ENCODE data around the gene ZNF777.
"Not testable (repeated sequence)": the region's sequence is repeated elsewhere in the genome, so short reads cannot be mapped to it uniquely, and the experiment has no call there.

ZNF777 gene

GRCh38 chr7:149460493-149461277, at the start of gene ZNF777:
TSS of gene ZNF777 (minus strand) at chr7:149461062. CDS start at chr7:149456022, 5,040 bp downstream.
- DNase-seq (ENCODE audit: extremely low spot score, insufficient read length, low read depth) (peak; percentile 79), FAIRE-seq (peak; percentile 77)

DNA sequence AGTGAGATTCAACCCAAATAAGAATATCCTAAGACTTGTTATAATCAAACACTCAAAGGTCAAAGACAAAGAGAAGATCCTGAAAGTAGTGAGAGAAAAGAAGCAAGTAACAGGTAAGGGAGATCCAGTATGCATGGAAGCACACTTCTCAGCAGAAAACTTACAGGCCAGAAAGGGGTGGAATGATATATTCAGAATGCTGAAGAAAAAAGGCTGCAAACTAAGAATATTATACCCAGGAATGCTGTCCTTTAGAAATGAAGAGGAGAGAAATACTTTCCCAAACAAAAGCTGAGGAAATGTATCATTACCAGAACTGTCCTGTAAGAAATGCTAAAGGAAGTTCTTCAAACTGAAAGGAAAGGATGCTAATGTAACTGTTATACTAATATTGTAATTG, 49.4 kb upstream of the ZNF777 start:
- no peak for DNase-seq (ENCODE audit: extremely low spot score, insufficient read length, low read depth)
- FAIRE-seq = no peak

DNA sequence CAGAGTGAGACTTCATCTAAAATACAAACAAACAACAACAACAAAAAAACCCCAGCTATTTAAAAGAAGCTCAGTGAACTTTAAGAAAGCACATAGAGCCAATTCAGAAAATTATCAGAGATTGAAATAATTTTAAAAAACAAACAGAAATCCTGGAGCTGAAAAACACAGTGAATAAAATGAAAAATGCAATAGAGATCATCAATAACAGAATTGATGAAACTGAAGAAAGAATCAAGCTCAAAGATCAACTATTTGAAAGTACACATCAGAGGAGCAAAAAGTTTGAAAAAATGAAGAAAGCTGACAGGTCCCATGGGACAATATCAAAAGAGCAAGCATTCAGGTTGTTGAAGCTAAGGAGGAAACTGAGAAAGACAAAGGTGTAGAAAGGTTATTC, 48.9 kb upstream of the ZNF777 start:
- FAIRE-seq = no peak

DNA sequence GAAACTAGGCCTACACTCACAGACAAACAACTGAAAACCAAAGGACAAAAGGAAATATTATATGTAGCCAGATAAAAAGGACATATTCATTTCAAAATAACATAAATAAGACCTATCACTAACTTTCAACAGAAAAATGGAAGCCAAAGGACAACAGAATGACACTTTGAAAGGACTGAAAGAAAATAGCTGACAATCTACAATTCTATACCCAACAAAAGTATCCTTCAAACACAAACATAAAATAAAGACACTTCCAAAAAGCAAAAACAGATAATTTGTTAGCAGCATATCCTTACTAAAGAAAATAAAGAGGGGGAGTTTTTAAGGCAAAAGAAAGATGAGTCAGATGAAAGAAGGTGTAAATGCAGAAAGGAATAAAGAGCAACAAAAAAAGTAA, 44.7 kb upstream of the ZNF777 start:
- FAIRE-seq (no peak), DNase-seq (ENCODE audit: extremely low spot score, insufficient read length, low read depth) (no peak)

More for the DNA sequence above, 48.9 kb upstream of the ZNF777 start:
- no peak for DNase-seq (ENCODE audit: extremely low spot score, insufficient read length, low read depth)

DNA sequence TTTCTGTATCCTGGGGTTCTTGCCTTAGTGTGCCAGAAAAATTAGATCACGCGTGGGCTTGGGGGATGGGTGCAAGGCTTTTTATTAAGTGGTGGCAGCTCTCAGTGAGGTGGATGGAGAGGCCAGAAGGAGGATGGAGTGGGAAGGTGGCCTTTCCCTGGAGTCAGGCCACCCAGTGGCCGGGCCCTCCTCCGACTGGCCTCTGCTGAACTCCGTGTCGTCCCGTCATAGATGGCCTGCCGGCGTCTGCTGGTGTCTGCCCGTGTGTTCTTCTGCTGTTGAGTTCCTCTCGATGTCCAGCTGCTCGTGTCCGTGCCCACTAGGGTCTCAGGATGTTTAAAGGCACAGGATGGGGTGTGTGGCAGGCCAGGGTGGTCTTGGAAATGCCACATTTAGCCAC, 40.8 kb upstream of the ZNF777 start:
- FAIRE-seq (no peak), DNase-seq (ENCODE audit: extremely low spot score, insufficient read length, low read depth) (no peak)

DNA sequence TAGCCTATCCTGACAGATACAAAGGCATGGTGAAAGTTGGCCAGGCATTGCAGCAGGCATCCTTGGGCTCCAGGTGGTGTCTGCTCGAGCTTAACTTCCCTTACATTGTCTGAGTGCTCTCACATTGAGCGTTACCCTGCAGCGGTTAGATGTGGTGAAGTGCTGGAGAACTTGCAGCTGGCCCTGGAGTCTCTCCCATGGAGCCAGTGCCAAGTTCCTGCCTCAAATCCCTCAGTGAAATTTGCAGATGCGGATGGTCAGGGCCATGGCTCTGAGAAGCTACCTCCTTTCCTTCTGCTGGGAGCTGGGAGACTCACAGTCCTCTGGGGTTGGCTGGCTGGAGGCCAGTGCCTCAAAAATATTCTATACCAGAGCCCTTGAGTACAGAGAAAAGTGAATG, 40.0 kb upstream of the ZNF777 start:
- no peak for FAIRE-seq

DNA sequence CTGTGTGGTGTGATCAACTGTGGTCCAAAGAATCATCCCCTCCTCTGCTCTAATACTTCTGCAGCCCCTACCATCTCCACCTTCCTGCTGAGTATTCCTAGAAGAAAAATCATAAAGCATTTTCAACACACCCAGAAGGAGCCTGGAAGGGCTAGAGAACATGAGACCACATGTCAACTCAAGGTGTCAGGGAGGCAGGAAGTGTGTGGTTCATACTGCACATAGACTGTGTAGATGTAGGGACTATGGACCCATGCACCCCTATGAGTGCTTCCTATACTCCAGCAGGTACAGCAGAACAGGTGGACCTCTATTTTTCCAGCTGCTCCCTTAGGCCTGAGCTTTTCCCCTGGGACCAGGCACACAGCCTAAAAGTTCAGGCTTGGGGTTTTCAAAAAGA, 39.3 kb upstream of the ZNF777 start:
- DNase-seq (ENCODE audit: extremely low spot score, insufficient read length, low read depth) (no peak), FAIRE-seq (no peak)

More for the DNA sequence above, 40.0 kb upstream of the ZNF777 start:
- no peak for DNase-seq (ENCODE audit: extremely low spot score, insufficient read length, low read depth)

- DNase-seq (ENCODE audit: extremely low spot score, insufficient read length, low read depth) (no peak), FAIRE-seq (no peak)
Observed at GRCh38 chr7:149498811-149499210, 37.9 kb upstream of the ZNF777 start.

DNA sequence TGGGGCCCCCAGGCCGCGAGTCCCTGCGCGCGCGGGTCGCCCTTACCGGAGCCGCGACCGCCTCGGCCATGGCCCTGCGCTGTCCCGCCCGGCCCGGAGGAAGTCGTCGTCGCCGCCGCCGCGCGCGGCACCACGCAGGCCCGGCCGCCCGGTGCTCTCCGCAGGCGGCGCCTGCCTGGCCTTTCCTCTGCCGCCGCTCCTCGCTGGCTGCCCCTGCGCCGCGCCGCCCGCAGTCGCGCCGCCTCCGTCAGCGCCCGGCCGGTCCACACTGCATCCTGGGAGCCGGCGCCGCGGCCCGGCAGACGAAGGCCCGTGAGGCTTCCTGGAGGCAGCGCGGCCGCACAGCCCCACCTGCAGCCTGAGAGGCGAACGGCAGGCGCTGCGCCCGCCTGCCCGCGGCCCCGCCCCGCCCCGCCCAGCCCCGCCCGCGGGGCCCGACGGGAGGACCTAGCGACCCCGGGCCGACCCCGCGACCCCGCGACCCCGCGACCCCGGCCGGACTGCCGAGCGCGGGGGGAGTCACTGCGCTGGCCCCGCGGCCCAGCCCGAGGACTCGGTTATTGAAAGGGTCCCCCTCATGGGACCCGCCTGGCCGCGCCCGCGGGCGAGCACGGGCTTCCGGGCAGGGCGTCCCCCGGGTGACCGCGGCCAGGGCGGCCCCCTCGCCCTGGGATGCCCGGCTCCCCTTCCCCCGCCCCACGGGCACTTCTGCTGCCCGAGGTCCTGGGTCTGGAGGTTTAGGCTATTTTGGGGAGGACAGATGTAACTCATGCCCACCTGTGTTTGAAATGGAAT, 36.8 kb upstream of the ZNF777 start, which contains the start of gene ZNF746:
ZNF746 (minus strand) TSS at position 343 of the 795 bp plus-strand sequence; CDS start at position 70, 273 bp downstream.
- peak; percentile 33 for FAIRE-seq
- DNase-seq (ENCODE audit: extremely low spot score, insufficient read length, low read depth) = peak; percentile 84

DNA sequence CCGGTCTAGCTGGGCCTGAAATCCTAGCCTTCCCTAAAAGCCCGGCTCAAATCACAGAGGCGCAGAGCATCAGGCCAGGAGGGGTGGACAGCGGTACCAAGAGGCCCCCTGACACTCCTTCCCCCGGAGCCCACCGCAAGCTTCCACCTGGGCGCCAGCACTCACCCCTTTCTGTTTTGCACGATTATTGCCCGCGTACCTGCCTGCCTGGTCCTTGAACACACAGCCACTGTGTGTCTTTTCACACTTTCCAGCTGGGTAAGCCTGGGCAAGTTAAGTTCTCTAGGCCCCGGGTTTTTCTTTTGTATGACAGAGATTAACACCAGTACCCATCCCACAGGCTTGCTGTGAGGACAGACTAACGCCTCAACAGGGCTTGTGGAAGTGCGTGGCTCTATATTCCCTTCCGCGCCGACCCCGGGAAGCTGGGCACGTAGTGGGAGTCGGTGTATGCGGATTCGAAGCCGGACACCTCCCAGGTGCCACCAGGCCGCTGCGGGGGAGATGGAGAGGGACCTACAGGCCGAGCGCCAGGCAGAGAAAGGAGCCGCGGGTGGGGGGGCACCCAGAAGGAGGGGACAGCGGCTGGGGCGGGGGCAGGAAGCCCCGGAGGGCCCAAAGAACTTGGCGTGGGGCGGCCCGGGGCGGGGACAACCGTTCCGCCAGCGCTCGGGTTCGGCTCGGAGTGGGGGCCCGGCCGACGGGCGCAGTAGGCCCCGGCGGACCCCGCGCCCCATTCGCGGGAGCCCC, 36.0 kb upstream of the ZNF777 start:
- FAIRE-seq = no peak

GRCh38 chr7:149495785-149496641, 35.2 kb upstream of the ZNF777 start:
- no peak for FAIRE-seq

More for the DNA sequence above, 36.0 kb upstream of the ZNF777 start:
- DNase-seq (ENCODE audit: extremely low spot score, insufficient read length, low read depth) = peak; percentile 14

GRCh38 chr7:149494738-149495368, 34.0 kb upstream of the ZNF777 start:
- FAIRE-seq = no peak
- no peak for DNase-seq (ENCODE audit: extremely low spot score, insufficient read length, low read depth)

More at GRCh38 chr7:149495785-149496641, 35.2 kb upstream of the ZNF777 start:
- no peak for DNase-seq (ENCODE audit: extremely low spot score, insufficient read length, low read depth)

- not testable (repeated sequence) for DNase-seq (ENCODE audit: extremely low spot score, insufficient read length, low read depth); FAIRE-seq
Observed at GRCh38 chr7:149493975-149494374, 33.1 kb upstream of the ZNF777 start.

- no peak for FAIRE-seq
Observed at GRCh38 chr7:149493366-149493765, 32.5 kb upstream of the ZNF777 start.

DNA sequence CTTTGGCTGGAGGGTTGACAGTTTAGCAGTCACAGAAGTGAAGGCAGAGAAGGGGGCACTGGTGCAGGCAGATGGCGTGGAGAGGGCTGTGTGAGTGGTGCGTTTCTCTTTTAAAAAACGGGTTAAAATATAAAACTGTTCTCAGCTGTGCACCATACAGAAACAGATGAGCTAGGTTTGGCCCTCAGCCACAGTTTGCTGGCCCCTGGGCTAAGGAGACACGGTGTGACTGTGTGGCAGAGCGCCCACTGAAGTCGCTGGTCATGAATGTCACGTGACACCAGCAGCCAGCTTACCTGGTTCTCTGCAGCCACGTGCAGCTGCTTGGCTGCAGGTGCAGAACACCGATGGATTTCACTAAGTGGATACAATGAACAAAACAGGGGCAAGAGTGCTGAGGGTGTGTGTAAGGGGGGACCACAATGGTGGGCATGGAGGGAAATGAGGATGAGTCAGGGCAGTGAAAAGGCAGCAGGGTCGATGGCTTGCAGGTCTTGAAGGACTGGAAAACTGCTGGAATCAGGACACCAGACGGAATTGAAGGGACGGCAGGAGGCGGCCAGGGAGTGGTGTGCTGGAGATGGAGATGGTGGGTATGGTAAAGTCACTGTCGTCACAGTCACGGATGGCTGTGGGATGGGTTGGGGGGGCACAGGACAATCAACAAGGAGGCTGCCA, 29.4 kb upstream of the ZNF777 start:
- DNase-seq (ENCODE audit: extremely low spot score, insufficient read length, low read depth) = no peak
- no peak for FAIRE-seq

More at GRCh38 chr7:149493366-149493765, 32.5 kb upstream of the ZNF777 start:
- no peak for DNase-seq (ENCODE audit: extremely low spot score, insufficient read length, low read depth)

GRCh38 chr7:149489391-149490024, 28.6 kb upstream of the ZNF777 start:
- FAIRE-seq (no peak), DNase-seq (ENCODE audit: extremely low spot score, insufficient read length, low read depth) (no peak)

- no peak for DNase-seq (ENCODE audit: extremely low spot score, insufficient read length, low read depth)
- FAIRE-seq = no peak
Observed at GRCh38 chr7:149479568-149479967, 18.7 kb upstream of the ZNF777 start.

- FAIRE-seq (no peak), DNase-seq (ENCODE audit: extremely low spot score, insufficient read length, low read depth) (no peak)
Observed at GRCh38 chr7:149478754-149479153, 17.9 kb upstream of the ZNF777 start.

Measured in GM18507 (cell line).